Mesothelial cell of epicardium (in vitro differentiated cells): ENCODE data around the gene DOCK10. TPM values are rescaled to one million over a fixed set of nuclear protein-coding genes. Genes with fewer than 3 reads are reported as not detected.

Source experiments
- DNase-seq, 2 experiments: peaks; one replicate each; pipeline ENCODE4 v3.0.0; 2021; ENCODE audit warnings: low spot score in 2 of 2; ENCODE audit not compliant: unreplicated experiment in 2 of 2
- H3K27ac Mint-ChIP-seq: 2 replicates; pipeline ENCODE4 v1.8.0; 2021; ENCODE audit warnings: mixed read lengths
- H3K27me3 Mint-ChIP-seq: 2 replicates; pipeline ENCODE4 v1.8.0; 2021; ENCODE audit warnings: low read depth, mixed read lengths
- H3K36me3 Mint-ChIP-seq: 2 replicates; pipeline ENCODE4 v1.8.0; 2021; ENCODE audit warnings: mixed read lengths
- H3K4me1 Mint-ChIP-seq: 2 replicates; pipeline ENCODE4 v1.8.0; 2021; ENCODE audit warnings: mixed read lengths
- H3K4me3 Mint-ChIP-seq: 2 replicates; pipeline ENCODE4 v1.8.0; 2021; ENCODE audit warnings: mild to moderate bottlenecking, moderate library complexity, mixed read lengths
- H3K9me3 Mint-ChIP-seq: 2 replicates; pipeline ENCODE4 v1.8.0; 2021; ENCODE audit warnings: mixed read lengths
- CTCF ChIP-seq: fragments of 200-600 bp; sonication (generic); IDR thresholded peaks from one replicate; pipeline ENCODE4 v1.5.0; 2021; ENCODE audit warnings: antibody characterized with exemption; ENCODE audit not compliant: unreplicated experiment
- total RNA-seq: library from RNA; stranded (reverse); gene quantifications from 3 replicates; pipeline ENCODE4 v1.2.1, GENCODE V29; 2021

Gene DOCK10
- total RNA-seq, 1 donor from 2014 or later, result 2.4 TPM

- no peak overlapping the region for H3K27ac Mint-ChIP-seq
- peaks cover under 1% of the 10 kb centered on the region for H3K9me3 Mint-ChIP-seq
- no peaks in the 10 kb centered on the region for H3K36me3 Mint-ChIP-seq
- H3K4me1 Mint-ChIP-seq, result no peaks in the 10 kb centered on the region
- H3K27me3 Mint-ChIP-seq, result peaks cover 2% of the 10 kb centered on the region
- no peak overlapping the region for H3K4me3 Mint-ChIP-seq
- DNase-seq, result no peak
- TF ChIP-seq CTCF, result no peak
Observed at GRCh38 chr2:224747765-224748164, 294.5 kb downstream of the DOCK10 start.

- DNase-seq, result no peak
- no peak overlapping the region for H3K27ac Mint-ChIP-seq
- peaks cover 40% of the 10 kb centered on the region for H3K9me3 Mint-ChIP-seq
- H3K36me3 Mint-ChIP-seq, result peaks cover 6% of the 10 kb centered on the region
- no peak overlapping the region for H3K4me3 Mint-ChIP-seq
- H3K27me3 Mint-ChIP-seq, result no peaks in the 10 kb centered on the region
- H3K4me1 Mint-ChIP-seq, result no peaks in the 10 kb centered on the region
- TF ChIP-seq CTCF, result no peak
Observed at GRCh38 chr2:224736227-224736626, 306.0 kb downstream of the DOCK10 start.

- no peak for TF ChIP-seq CTCF
- H3K4me1 Mint-ChIP-seq, result no peaks in the 10 kb centered on the region
- no peaks in the 10 kb centered on the region for H3K27me3 Mint-ChIP-seq
- DNase-seq, result no peak
- H3K9me3 Mint-ChIP-seq, result peaks cover 38% of the 10 kb centered on the region
- no peak overlapping the region for H3K4me3 Mint-ChIP-seq
- H3K27ac Mint-ChIP-seq, result no peak overlapping the region
- H3K36me3 Mint-ChIP-seq, result peaks cover 6% of the 10 kb centered on the region
Observed at GRCh38 chr2:224734949-224735348, 307.3 kb downstream of the DOCK10 start.

GRCh38 chr2:224731665-224732064 lies 310.6 kb downstream of the DOCK10 start:
- H3K4me1 Mint-ChIP-seq, result no peaks in the 10 kb centered on the region
- H3K9me3 Mint-ChIP-seq, result peaks cover 36% of the 10 kb centered on the region
- no peaks in the 10 kb centered on the region for H3K27me3 Mint-ChIP-seq
- peaks cover 2% of the 10 kb centered on the region for H3K36me3 Mint-ChIP-seq
- TF ChIP-seq CTCF, result no peak
- no peak for DNase-seq
- H3K27ac Mint-ChIP-seq, result no peak overlapping the region
- H3K4me3 Mint-ChIP-seq, result no peak overlapping the region

GRCh38 chr2:224729435-224729834 lies 312.8 kb downstream of the DOCK10 start:
- no peak for DNase-seq
- H3K27me3 Mint-ChIP-seq, result no peaks in the 10 kb centered on the region
- H3K27ac Mint-ChIP-seq, result no peak overlapping the region
- TF ChIP-seq CTCF, result no peak
- H3K36me3 Mint-ChIP-seq, result no peaks in the 10 kb centered on the region
- no peak overlapping the region for H3K4me3 Mint-ChIP-seq
- peaks cover 31% of the 10 kb centered on the region for H3K9me3 Mint-ChIP-seq
- no peaks in the 10 kb centered on the region for H3K4me1 Mint-ChIP-seq

- DNase-seq, result no peak
- peaks cover 28% of the 10 kb centered on the region for H3K9me3 Mint-ChIP-seq
- no peak overlapping the region for H3K4me3 Mint-ChIP-seq
- no peaks in the 10 kb centered on the region for H3K27me3 Mint-ChIP-seq
- no peak overlapping the region for H3K27ac Mint-ChIP-seq
- no peaks in the 10 kb centered on the region for H3K4me1 Mint-ChIP-seq
- TF ChIP-seq CTCF, result no peak
- no peaks in the 10 kb centered on the region for H3K36me3 Mint-ChIP-seq
Observed at GRCh38 chr2:224724331-224724730, 317.9 kb downstream of the DOCK10 start.
